Measurements from ENCODE around the gene TRAPPC14.

- TF ChIP-seq CTCF (IDR thresholded peaks at IDR 0.05) = no peak
- no peak for TF ChIP-seq POLR2A (IDR thresholded peaks at IDR 0.05)
Measured at GRCh38 chr7:100142461-100142860, 16.1 kb downstream of the TRAPPC14 start.

Measured in stomach (tissue), 4 donors.